ENCODE measurements around the gene ATL2.
"Not testable (repeated sequence)": the region's sequence is repeated elsewhere in the genome, so short reads cannot be mapped to it uniquely, and the experiment has no call there.

The ATL2 gene

GRCh38 chr2:38281095-38281742, 95.9 kb downstream of the ATL2 start:
- no peaks in the 10 kb centered on the region for H3K27me3 ChIP-seq (replicated peaks)
- H3K36me3 ChIP-seq (replicated peaks): no peaks in the 10 kb centered on the region
- TF ChIP-seq CTCF (IDR thresholded peaks at IDR 0.05; ENCODE audit: low read depth, low read length, missing control alignments): no peak
- in situ Hi-C loops (cut with HindIII; ENCODE audit: low pct_ligation_motif_present, low sequenced_read_pairs): no loop called here
- no peak for DNase-seq
- H3K27ac ChIP-seq: no peak overlapping the region
- no peak overlapping the region for H3K4me3 ChIP-seq (ENCODE audit: low read depth, low read length)

GRCh38 chr2:38279201-38279600, 97.9 kb downstream of the ATL2 start:
- TF ChIP-seq CTCF (IDR thresholded peaks at IDR 0.05; ENCODE audit: low read depth, low read length, missing control alignments): no peak
- Histone ChIP-seq H3K27me3 (replicated peaks) (no peaks in the 10 kb centered on the region), H3K27ac (no peak overlapping the region), H3K36me3 (replicated peaks) (no peaks in the 10 kb centered on the region), H3K4me3 (ENCODE audit: low read depth, low read length) (no peak overlapping the region)
- in situ Hi-C loops (cut with HindIII; ENCODE audit: low pct_ligation_motif_present, low sequenced_read_pairs): no loop called here
- DNase-seq: no peak

GRCh38 chr2:38278117-38278438, 99.0 kb downstream of the ATL2 start:
- H3K36me3 ChIP-seq (replicated peaks); H3K4me3 ChIP-seq (ENCODE audit: low read depth, low read length); in situ Hi-C loops (cut with HindIII; ENCODE audit: low pct_ligation_motif_present, low sequenced_read_pairs); DNase-seq; H3K27ac ChIP-seq; H3K27me3 ChIP-seq (replicated peaks): not testable (repeated sequence)

- no peak overlapping the region for H3K27ac ChIP-seq
- in situ Hi-C loops (cut with HindIII; ENCODE audit: low pct_ligation_motif_present, low sequenced_read_pairs): no loop called here
- no peak for TF ChIP-seq CTCF (IDR thresholded peaks at IDR 0.05; ENCODE audit: low read depth, low read length, missing control alignments)
- no peaks in the 10 kb centered on the region for H3K36me3 ChIP-seq (replicated peaks)
- DNase-seq: no peak
- no peak overlapping the region for H3K4me3 ChIP-seq (ENCODE audit: low read depth, low read length)
- H3K27me3 ChIP-seq (replicated peaks): no peaks in the 10 kb centered on the region
Measured at GRCh38 chr2:38277245-38278116, 99.6 kb downstream of the ATL2 start.

- Histone ChIP-seq H3K27ac (no peak overlapping the region), H3K36me3 (replicated peaks) (no peaks in the 10 kb centered on the region), H3K4me3 (ENCODE audit: low read depth, low read length) (no peak overlapping the region), H3K27me3 (replicated peaks) (no peaks in the 10 kb centered on the region)
- peak; percentile 80 for DNase-seq
- TF ChIP-seq CTCF (IDR thresholded peaks at IDR 0.05; ENCODE audit: low read depth, low read length, missing control alignments): peak; percentile 48
- in situ Hi-C loops (cut with HindIII; ENCODE audit: low pct_ligation_motif_present, low sequenced_read_pairs): loop anchor here (25.0 kb wide), 1 partner anchor 287 kb away; no protein-coding TSS in a partner anchor
Measured at GRCh38 chr2:38274286-38275276, 102.5 kb downstream of the ATL2 start.
